ENCODE measurements around the gene AGMAT.

The AGMAT gene, protein sequence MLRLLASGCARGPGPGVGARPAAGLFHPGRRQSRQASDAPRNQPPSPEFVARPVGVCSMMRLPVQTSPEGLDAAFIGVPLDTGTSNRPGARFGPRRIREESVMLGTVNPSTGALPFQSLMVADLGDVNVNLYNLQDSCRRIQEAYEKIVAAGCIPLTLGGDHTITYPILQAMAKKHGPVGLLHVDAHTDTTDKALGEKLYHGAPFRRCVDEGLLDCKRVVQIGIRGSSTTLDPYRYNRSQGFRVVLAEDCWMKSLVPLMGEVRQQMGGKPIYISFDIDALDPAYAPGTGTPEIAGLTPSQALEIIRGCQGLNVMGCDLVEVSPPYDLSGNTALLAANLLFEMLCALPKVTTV

DNA sequence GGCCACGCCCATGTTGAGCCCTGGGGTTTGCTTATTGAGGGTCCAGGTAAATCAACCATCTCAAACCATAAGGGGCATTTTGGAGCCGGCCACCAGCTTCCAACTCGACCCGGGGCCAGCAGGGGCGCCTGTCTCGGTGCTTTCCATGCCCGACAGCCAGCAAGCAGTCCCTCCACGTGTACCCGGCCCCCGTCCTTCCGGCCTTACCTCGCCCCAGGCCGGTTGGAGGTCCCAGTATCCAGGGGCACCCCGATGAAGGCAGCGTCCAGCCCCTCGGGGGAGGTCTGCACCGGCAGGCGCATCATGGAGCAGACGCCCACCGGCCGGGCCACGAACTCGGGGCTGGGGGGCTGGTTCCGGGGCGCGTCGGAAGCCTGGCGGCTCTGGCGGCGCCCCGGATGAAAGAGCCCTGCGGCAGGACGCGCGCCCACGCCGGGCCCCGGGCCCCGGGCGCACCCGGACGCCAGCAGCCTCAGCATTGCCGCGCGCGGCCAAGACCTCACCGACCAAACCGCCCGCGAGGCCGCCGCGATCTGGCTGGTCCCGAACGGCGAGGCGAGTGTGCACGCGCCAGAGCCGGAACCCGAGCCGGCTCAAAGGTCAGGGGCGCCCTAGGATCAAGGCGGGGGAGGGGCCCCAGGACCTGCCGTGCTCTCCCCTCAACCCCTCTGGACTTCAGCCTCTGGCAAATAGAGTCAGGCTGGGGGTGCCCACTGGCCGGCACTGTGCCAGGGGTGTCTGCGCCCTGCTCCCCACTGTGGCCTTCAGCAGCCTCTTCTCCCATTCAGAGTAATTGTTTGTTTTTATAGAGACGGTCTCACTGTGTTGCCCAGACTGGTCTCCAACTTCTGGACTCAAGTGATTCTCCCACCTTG is at the start of gene AGMAT:
Gene AGMAT, minus strand, starts transcription at position 563 of the 875 bp plus-strand sequence. Its CDS starts 84 bp downstream, at position 479.
- DNase-seq = peak; percentile 70

DNA sequence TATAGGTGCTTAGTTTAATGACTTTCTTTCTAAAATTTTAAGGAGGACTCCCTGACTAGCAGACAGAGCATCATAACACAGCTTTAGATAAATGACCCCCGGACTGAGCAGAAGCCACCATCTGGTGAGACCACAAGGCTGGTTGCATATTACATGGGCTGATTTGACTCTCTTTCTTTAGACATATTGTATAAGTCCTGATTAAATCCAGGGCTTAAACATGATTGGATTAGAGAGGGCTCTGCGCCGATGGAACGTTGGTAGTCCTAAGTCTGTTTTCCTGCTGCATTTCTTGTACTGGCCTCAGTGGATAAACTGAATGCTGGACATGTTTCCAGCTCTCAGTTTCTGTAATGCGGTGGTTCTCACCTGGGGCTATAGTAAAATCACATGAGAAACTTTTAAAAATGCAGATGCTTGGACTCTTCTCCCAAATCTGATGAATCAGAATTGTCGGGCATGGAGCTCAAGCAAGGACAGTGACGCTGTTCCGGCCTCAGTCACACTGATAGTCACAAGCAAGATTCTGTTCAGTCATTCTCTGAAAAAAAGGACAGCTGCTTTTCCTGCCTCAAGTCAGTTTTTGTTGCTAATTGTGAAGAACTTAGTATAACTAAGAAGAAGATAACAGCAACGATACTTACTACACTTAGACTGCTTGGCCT is 49.0 kb upstream of the AGMAT start:
- no peak for DNase-seq

DNA sequence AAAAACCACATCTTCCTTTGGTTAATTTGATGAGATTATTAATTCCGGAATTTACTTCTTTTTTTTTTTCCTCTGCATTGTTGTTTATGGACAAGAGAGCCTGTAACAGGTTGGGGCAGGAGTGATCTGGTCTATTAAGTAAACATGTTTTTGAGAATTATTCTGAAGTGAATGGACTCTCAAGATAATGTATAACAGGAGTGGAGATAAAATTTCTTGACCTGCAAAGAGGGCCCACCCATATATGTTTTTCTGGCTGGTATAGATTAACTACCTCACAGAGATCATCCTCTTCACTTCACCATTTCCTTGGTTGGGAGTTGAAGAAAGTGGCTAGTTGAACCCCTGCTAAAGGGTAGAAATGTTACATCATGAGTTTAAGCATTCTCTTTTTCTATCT is 43.2 kb upstream of the AGMAT start:
- DNase-seq = no peak

DNA sequence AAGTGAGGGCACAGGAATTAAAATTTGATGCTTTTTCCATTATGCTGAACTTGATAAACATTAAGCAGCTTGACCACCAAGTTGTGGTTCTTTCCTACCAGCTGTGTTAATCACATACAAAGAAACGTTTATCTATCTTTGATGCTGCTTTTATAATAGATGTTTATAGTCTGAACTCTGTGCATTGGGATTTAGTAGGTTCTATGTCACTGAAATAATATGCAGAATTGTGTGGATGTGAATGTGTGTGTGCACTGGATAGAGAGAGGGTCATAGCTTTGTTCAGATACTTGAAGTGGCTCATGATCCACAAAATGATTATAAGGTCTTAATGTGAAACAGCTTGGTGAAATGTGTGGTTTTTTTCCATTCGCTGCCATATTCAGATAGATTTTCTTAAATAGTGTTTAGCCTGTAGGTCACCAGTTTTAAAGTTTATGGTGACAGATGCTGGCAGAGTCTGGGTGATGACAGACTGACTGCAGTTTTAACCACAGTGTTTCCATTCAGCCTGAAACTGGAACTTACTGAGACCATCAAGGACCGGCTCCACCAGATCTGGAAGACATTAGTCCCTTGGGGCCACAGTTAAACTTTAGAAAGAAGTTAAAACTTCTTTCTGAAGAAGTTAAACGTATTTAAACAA is 42.6 kb upstream of the AGMAT start:
- no peak for DNase-seq

DNA sequence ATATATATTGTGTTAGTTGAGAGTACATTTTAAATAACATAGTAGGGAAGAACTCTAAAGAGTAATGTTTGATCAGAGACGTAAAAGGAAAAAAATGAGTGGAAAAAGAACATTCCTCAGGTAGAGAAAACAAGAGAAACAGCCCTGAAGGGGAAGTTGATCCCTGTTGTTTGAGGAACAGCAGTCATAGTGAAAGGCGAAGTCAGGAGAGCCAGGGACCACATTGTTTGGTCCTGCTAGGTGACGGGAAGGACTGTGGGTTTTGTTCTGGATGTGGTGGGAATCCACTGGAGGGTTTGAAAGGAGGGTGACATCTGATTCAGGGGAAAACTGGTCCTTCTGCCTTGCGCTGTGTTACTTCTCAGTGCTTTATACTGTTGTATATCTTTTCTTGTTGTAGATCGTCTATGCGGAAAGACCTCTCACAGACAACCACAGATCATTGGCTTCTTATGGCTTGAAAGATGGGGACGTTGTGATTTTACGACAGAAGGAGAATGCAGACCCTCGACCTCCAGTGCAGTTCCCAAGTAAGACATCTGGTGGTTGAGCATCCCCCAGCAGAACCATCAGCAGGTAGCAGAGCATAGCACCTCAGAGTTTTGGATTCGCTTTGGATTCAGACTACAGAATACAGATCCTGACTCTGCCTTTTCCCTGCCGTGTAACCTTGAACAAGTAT is 41.6 kb upstream of the AGMAT start:
- no peak for DNase-seq

DNA sequence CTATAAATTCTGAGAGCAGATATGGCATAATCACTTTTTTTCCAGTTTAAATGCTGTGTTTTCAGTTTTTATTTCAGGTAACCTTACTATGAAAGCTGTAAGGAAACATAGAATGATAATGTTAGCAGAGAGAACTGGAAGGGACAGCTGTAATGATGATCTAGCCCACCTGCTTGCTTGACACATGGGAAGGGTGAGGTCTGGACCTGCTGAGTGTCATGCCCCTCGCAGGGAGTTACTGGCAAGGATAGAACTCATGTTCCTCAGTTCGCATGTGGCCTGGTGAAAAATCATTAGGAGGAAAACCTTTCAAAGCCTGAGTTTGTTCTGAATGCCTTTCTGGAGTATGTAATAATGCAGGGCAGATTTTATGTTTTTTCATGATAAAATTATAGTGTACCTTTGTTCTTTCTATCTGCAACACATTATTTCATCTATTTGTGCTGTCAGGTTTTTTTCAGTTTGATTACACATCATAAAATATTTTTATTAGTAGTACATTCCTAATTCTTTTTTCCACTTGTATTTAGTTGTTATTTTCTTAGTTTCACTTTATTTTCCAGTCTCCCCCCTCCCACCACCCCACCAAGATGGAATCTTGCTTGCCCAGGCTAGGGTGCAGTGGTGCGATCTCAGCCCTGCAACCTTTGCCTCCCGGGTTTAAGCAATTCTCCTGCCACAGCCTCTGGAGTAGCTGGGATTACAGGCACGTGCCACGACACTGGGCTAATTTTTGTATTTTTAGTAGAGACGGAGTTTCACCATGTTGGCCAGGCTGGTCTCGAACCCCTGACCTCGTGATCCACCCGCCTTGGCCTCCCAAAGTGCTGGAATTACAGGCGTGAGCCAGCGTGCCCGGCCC is 40.4 kb upstream of the AGMAT start:
- DNase-seq = no peak

DNA sequence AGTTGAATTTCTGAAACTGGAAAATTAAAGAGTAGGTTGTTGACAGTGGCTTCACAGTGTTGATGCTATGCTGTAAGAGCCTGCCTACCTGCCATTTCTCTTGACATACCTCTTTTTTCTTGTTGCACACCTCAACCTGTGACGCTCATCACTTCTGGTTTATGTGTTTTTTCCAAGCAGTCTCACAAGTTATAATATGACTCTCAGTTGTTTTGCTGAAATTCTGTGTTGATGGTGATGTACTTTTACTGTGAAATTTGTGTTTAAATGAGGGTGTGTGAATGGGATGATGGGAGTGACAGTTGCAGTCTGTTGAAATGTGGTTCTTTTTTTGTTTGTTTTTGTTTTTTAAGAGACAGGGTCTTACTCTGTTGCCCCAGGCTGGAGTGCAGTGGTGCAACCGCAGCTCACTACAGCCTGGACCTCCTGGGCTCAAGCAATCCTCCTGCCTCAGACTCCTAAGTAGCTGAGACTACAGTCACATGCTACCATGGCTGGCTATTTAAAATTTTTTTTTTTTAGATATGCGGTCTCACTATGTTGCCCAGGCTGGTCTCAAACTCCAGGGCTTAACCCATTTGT is 39.4 kb upstream of the AGMAT start:
- no peak for DNase-seq

DNA sequence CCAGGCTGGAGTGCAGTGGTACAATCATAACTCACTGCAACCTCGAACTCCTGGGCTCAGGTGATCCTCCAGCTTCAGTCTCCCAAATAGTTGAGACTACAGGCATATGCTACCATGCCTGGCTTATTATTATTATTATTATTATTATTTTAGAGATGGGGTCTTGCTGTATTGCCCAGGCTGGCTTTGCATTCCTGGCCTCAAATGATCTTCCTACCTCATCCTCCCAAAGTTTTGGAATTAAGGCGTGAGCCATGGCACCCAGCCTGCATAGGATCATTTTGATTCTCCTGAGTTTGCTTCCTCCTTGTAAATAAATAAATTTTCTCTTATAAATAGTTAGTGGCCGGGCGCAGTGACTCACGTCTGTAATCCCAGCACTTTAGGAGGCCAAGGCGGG is 38.6 kb upstream of the AGMAT start:
- DNase-seq = no peak

DNA sequence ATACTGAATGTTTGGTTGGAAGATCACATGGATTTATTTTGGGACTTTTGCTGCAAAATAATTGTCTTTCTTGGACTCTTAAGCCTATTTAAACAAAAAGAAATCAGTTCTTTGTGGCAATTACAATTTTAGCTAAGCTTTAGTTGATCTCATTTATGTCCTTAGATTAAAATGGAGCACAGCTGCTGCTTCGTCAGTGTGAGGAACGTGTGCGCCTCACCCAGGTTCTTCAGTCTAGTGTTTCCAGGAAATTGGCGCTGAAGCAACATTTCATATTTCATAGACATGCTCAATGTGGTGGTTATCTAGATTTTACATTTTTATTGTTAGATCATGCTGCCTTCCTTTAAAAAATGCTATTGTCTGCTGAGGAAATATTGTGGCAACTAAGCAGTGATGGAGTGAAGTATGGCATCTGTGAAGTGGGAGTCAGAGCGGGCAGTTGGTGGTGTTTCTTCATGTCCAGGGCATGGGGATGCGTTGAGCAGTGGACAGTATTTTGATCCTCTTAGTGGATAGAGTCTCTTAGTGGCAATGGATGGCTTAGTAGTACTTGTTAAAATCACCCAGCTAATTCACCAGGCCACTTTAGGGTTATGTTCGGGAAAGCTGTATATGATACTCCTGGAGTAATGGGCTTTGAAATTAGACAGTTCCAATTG is 38.0 kb upstream of the AGMAT start:
- no peak for DNase-seq

DNA sequence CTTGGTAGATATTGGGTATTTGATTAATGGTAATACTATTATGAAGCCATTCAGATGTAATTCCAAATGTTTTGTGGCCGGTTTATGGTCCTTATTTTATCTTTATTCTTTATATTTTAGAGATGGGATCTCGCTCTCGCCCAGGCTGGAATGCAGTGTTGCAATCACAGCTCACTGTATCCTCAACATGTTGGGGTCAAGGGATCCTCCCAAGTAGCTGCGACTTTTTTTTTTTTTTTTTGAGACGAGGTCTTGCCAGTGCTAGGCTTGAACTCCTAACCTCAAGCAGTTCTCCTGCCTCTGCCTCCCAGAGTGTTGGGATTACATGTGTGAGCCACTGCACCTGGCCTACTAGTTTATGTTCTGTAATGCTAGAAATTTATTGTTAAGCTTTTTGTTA is 37.1 kb upstream of the AGMAT start:
- no peak for DNase-seq

DNA sequence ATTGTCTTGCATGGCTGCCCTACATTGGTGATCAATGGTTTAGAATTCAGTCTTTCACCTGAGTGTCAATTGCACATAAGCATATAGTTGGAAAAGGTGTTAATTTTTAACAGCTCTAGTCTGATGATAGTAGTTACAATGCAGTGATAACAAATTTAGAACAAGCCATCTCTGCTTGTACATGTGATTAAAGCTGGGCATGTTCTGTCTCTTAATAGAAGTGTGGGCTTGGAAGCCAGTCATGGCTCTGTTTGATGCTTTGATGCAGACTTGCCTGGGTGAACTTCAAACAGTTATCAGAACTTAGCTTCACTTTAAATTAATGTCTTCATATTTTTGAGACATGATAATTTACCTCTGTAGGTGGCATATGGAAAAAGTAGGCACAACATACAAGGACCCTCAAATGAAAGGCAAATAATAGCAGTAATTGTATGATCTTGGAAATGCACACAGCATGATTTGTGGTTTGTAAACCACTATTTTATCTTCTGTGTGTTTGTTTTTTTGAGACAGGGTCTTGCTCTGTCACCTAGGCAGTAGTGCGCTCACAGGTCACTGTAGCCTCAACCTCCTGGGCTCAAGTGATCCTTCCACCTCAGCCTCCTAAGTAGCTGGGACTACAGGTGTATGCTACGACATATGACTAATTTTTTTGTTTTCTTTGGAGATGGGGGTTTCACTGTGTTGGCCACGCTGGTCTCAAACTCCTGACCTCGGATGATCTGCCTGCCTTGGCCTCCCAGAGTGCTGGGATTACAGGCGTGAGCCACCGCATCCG is 36.2 kb upstream of the AGMAT start:
- no peak for DNase-seq

DNA sequence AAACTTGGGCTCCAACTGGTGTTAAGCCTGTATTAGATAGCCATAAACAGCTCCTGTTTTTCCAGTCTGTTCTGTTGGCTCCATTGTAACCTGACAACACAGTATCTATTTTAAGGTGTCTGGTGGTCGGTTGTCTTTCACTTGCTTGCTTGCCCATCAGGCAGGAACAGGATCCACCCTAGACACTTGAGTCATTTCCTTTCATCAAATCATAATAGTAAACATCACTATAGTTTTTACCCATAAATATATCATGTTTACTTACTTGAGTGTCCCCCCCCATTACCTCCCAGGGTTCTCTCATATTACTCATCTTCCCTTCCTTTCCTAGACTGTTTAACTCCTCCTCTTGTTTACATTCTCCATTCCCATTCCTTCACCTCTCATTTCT is 35.3 kb upstream of the AGMAT start:
- DNase-seq = no peak

DNA sequence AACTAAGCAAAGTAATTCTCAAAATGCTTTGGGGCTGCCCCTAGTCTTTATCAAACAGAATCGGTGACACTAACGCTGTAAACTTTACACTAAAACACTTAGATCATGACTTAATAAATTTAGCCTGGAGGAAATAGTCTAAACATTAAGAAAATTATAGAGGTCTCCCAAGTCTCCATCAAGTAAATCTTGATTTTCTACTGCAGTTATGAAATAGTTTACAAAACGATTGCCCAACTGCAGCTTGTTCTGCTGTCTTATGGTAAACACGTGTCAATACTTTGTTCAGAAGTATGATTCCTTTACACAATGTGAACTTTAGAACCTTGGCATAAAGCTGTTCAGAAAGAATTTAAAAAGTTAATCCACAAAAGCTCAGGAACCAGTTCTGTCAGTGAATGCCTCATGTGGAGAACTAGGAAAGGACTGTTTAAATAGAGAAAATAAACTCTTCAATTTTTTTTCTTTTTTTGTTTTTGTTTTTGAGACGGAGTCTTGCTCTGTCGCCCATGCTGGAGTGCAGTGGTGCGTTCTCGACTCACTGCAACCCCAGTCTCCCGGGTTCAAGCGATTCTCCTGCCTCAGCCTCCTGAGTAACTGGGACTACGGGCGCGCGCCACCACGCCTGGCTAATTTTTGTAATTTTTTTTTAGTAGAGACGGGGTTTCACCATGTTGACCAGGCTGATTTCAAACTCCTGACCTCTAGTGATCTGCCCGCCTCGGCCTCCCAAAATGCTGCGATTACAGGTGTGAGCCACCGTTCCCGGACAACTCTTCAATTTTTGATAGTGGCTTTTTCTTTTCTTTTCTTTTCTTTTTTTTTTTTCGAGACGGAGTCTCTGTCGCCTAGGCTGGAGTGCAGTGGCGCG is 34.0 kb upstream of the AGMAT start:
- DNase-seq = no peak

DNA sequence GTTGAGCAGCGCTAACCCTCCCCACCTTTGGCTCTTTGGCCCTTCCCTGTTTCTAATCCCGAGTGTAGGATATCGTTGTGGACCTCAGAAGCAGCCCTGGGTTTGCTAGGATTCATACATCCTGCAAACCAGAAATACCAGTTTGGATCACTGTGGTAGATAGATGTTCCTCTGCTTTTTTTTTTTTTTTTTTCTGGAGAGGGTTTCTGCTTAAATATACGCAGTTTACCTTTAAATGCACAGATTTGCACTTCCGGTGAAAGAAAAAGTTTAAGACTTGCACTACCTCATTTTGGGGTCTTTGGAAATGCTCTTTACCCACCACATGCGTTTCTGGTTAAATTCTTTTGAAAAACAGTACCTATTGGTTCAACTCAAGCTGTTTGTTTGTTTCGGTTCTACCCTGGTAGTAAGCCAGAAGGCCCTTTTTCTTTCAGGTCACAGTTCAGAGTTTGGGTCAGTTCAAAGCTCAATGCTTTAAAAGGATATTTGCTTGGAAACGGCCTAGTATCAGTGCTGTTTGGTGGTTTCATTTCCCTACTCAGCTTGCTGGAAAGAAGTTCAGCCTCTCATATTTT is 33.3 kb upstream of the AGMAT start:
- no peak for DNase-seq

DNA sequence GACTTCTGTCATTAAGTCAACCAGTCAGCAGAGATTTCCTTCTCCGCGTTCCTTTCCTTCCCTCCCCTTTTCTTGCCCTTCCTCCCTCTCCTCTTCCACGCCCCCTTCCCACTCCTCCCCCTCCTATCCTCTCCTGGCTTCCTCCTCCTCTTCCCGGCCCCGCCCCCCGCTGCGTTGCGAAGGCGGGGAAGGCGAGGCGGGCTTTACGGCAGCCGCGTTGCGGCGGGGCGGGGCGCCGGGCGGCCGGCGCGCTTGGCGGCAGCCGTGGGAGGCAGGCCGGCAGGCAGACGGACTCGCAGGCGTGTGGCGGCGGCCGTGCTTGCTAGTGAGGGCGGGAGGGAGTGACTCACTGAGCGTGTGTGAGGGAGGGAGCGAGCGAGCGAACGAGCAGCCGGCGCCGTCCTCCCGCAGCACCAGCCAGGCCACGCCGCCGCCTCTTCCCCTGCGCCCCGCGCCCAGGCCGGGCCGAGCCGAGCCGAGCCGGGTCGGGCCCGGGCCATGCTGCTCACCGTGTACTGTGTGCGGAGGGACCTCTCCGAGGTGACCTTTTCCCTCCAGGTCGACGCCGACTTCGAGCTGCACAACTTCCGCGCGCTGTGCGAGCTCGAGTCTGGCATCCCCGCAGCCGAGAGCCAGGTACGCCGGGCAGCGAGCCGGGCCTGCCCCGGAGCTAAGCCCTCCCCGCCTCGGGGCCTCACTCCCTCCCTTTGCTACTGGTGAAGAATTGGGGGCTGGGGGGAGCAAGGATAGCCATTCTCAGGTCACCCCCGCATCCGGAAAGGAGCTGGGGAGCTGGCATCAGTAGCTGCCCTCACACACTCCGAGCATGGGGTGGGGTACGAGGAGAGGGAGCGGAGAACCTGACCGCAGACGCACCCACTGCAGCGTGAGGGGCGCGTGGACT is 32.6 kb upstream of the AGMAT start, which contains the start of gene DDI2:
Gene DDI2, plus strand, starts transcription at position 286 of the 904 bp plus-strand sequence. Its CDS starts 213 bp downstream, at position 499.
- DNase-seq = peak; percentile 92

DNA sequence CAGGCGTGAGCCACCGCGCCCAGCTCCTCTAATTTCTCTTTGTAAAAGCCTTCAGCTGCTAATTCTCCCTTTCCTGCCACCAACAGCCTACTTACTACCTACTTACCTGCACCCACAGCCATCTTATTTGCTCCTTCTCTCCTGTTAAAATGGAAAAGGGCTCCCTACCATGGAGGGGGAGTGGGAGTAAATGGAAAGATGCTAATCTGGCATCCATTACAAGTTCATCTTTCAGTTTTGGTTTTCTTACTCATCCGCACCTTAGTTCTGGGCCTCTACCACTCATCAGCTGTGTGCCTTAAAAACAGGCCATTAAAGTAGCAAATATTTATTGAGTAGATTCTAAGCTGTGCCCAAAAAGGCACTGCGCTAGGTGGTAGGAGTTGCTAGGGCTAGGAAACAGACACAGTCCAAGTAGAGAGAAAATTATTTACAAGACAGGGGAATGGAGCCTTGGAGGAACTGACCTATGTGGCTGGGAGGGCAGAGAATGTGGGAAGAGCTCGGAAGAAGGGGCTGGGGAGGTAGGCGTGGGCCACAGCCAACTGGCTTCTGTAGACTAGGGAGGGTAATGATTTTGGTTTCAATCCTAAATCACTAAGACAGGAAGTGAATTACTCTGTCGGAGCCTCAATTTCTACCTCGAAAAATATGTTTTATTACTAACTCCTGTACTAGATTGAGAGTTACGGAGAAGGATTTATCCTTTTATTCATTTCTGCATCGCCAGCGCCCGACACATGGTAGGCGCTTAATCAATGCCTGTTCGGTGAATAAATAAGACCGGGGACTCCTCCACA is 31.7 kb upstream of the AGMAT start:
- DNase-seq = no peak

All from activated CD4-positive, CD25-positive, alpha-beta regulatory T cell treated with anti-CD3 and anti-CD28 coated beads, Interleukin-2, amount 50 U/mL, for 72 hours (primary cell).